ENCODE results near the gene CD58.

DNA sequence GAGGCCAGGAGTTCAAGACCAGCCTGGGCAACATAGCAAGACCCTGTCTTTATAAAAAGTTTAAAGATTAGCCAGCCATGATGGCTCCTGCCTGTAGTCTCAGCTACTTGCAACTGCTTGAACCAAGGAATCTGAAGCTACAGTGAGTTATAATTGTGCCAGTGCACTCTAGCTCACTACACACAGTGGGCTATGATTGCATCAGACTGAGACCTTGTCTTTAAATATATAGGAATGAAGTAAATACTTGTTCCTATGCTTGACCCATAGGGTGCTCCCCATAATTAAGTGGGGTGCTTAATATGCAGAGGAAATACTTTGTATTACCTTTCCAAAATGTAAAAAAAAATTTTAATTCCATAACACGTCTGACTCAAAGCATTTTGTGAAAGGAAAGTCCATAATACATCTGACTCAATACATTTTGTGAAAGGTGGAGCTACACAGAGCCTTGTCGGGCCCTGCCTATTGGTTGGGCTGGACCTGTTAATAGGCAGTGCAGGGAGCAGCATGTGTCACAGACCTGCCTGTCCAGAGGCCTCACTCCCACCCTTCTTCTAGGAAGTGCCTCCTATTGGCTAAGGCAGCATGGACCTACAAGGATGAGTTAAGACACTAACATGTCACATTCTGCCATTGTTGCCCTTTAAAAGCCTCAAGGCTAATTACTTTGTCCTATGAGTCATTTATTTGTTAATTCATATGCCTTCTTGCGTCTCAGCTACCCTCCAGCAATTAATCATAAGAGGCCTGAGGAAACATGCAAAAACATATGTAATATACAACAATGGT, 33.6 kb downstream of the CD58 start:
- TF ChIP-seq, protein P1, sequence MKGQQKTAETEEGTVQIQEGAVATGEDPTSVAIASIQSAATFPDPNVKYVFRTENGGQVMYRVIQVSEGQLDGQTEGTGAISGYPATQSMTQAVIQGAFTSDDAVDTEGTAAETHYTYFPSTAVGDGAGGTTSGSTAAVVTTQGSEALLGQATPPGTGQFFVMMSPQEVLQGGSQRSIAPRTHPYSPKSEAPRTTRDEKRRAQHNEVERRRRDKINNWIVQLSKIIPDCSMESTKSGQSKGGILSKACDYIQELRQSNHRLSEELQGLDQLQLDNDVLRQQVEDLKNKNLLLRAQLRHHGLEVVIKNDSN (CRISPR knock-in tag; IDR thresholded peaks at IDR 0.05), result no peak
- TF ChIP-seq TCF7 (CRISPR knock-in tag; IDR thresholded peaks at IDR 0.05; ENCODE audit: low read depth), result no peak
- TF ChIP-seq, protein P2, sequence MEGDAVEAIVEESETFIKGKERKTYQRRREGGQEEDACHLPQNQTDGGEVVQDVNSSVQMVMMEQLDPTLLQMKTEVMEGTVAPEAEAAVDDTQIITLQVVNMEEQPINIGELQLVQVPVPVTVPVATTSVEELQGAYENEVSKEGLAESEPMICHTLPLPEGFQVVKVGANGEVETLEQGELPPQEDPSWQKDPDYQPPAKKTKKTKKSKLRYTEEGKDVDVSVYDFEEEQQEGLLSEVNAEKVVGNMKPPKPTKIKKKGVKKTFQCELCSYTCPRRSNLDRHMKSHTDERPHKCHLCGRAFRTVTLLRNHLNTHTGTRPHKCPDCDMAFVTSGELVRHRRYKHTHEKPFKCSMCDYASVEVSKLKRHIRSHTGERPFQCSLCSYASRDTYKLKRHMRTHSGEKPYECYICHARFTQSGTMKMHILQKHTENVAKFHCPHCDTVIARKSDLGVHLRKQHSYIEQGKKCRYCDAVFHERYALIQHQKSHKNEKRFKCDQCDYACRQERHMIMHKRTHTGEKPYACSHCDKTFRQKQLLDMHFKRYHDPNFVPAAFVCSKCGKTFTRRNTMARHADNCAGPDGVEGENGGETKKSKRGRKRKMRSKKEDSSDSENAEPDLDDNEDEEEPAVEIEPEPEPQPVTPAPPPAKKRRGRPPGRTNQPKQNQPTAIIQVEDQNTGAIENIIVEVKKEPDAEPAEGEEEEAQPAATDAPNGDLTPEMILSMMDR (IDR thresholded peaks at IDR 0.05), result no peak
- TF ChIP-seq, protein P3, sequence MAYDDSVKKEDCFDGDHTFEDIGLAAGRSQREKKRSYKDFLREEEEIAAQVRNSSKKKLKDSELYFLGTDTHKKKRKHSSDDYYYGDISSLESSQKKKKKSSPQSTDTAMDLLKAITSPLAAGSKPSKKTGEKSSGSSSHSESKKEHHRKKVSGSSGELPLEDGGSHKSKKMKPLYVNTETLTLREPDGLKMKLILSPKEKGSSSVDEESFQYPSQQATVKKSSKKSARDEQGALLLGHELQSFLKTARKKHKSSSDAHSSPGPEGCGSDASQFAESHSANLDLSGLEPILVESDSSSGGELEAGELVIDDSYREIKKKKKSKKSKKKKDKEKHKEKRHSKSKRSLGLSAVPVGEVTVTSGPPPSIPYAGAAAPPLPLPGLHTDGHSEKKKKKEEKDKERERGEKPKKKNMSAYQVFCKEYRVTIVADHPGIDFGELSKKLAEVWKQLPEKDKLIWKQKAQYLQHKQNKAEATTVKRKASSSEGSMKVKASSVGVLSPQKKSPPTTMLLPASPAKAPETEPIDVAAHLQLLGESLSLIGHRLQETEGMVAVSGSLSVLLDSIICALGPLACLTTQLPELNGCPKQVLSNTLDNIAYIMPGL (CRISPR knock-in tag; IDR thresholded peaks at IDR 0.05), result no peak
- TF ChIP-seq ZNF317 (CRISPR knock-in tag; IDR thresholded peaks at IDR 0.05; ENCODE audit: borderline replicate concordance, low read depth), result no peak
- TF ChIP-seq ZNF416 (CRISPR knock-in tag; IDR thresholded peaks at IDR 0.05), result no peak
- TF ChIP-seq SP1 (CRISPR knock-in tag; conservative IDR thresholded peaks at IDR 0.05), result no peak
- TF ChIP-seq, protein P4, sequence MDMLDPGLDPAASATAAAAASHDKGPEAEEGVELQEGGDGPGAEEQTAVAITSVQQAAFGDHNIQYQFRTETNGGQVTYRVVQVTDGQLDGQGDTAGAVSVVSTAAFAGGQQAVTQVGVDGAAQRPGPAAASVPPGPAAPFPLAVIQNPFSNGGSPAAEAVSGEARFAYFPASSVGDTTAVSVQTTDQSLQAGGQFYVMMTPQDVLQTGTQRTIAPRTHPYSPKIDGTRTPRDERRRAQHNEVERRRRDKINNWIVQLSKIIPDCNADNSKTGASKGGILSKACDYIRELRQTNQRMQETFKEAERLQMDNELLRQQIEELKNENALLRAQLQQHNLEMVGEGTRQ (CRISPR knock-in tag; IDR thresholded peaks at IDR 0.05), result no peak
- TF ChIP-seq, protein P5, sequence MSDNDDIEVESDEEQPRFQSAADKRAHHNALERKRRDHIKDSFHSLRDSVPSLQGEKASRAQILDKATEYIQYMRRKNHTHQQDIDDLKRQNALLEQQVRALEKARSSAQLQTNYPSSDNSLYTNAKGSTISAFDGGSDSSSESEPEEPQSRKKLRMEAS (CRISPR knock-in tag; IDR thresholded peaks at IDR 0.05), result no peak
- no peak for TF ChIP-seq OVOL2 (CRISPR knock-in tag; IDR thresholded peaks at IDR 0.05; ENCODE audit: borderline replicate concordance)
- no peak; the same call in 1 of the 2 replicates for TF ChIP-seq GABPB1 (CRISPR knock-in tag; IDR thresholded peaks at IDR 0.05)
- no peak for TF ChIP-seq ELF4 (CRISPR knock-in tag; IDR thresholded peaks at IDR 0.05; ENCODE audit: low read depth)
- TF ChIP-seq CREB1 (CRISPR knock-in tag; IDR thresholded peaks at IDR 0.05), result no peak
- TF ChIP-seq, protein P6, sequence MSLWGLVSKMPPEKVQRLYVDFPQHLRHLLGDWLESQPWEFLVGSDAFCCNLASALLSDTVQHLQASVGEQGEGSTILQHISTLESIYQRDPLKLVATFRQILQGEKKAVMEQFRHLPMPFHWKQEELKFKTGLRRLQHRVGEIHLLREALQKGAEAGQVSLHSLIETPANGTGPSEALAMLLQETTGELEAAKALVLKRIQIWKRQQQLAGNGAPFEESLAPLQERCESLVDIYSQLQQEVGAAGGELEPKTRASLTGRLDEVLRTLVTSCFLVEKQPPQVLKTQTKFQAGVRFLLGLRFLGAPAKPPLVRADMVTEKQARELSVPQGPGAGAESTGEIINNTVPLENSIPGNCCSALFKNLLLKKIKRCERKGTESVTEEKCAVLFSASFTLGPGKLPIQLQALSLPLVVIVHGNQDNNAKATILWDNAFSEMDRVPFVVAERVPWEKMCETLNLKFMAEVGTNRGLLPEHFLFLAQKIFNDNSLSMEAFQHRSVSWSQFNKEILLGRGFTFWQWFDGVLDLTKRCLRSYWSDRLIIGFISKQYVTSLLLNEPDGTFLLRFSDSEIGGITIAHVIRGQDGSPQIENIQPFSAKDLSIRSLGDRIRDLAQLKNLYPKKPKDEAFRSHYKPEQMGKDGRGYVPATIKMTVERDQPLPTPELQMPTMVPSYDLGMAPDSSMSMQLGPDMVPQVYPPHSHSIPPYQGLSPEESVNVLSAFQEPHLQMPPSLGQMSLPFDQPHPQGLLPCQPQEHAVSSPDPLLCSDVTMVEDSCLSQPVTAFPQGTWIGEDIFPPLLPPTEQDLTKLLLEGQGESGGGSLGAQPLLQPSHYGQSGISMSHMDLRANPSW (CRISPR knock-in tag; conservative IDR thresholded peaks at IDR 0.05; ENCODE audit: low read depth), result no peak
